ENCODE measurements around the gene BCKDHA.

GRCh38 chr19:41356984-41357739, 40.5 kb upstream of the BCKDHA start:
- TF ChIP-seq, protein P1, sequence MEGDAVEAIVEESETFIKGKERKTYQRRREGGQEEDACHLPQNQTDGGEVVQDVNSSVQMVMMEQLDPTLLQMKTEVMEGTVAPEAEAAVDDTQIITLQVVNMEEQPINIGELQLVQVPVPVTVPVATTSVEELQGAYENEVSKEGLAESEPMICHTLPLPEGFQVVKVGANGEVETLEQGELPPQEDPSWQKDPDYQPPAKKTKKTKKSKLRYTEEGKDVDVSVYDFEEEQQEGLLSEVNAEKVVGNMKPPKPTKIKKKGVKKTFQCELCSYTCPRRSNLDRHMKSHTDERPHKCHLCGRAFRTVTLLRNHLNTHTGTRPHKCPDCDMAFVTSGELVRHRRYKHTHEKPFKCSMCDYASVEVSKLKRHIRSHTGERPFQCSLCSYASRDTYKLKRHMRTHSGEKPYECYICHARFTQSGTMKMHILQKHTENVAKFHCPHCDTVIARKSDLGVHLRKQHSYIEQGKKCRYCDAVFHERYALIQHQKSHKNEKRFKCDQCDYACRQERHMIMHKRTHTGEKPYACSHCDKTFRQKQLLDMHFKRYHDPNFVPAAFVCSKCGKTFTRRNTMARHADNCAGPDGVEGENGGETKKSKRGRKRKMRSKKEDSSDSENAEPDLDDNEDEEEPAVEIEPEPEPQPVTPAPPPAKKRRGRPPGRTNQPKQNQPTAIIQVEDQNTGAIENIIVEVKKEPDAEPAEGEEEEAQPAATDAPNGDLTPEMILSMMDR (IDR thresholded peaks at IDR 0.05): no peak
- TF ChIP-seq POLR2AphosphoS5 (IDR thresholded peaks at IDR 0.05): no peak

Measured in stomach (tissue), 4 donors.